HEK293 (cell line): ENCODE results near the gene NCOA7.

ENCODE experiments used
- CTCF ChIA-PET: fragments of 350-600 bp; formaldehyde crosslinking; extraction: SDS; loops from one replicate; lab custom pipeline; 2021; ENCODE audit warnings: antibody characterized with exemption; lab: Yijun Ruan, JAX
- POLR2A ChIA-PET: fragments of 300-600 bp; formaldehyde crosslinking; extraction: SDS; loops from one replicate; lab custom pipeline; 2020; ENCODE audit warnings: antibody characterized with exemption, inconsistent platforms; lab: Yijun Ruan, JAX
- H3K27ac ChIP-seq: fragments of 200-500 bp; sonication (Bioruptor generic); 2 replicates; pipeline ENCODE4 v1.5.1; 2014; ENCODE audit warnings: low read depth, low read length, control low read depth, inconsistent platforms; ENCODE audit errors: extremely low read depth
- H3K36me3 ChIP-seq, 2 experiments: fragments of 200-500 bp in 1 of 2; sonication (Bioruptor generic) in 1 of 2; 1 replicate in 1 of 2; 2 replicates in 1 of 2; pipeline ENCODE4 v1.5.1; 2014 to 2017; ENCODE audit warnings: inconsistent platforms in 2 of 2, low read length in 2 of 2; ENCODE audit not compliant: control insufficient read depth in 2 of 2, insufficient read depth in 1 of 2
- H3K4me1 ChIP-seq: fragments of 200-500 bp; sonication (Bioruptor generic); 2 replicates; pipeline ENCODE4 v1.5.1; 2014; ENCODE audit warnings: mild to moderate bottlenecking, low read length, inconsistent platforms; ENCODE audit not compliant: control insufficient read depth, insufficient read depth
- H3K4me3 ChIP-seq: 2 replicates; pipeline ENCODE4 v1.5.1; 2011; ENCODE audit warnings: low read depth, mild to moderate bottlenecking, control low read depth, low read length, moderate library complexity
- H3K9me3 ChIP-seq: fragments of 200-500 bp; sonication (Bioruptor generic); 2 replicates; pipeline ENCODE4 v1.5.1; 2014; ENCODE audit warnings: low read depth, low read length, inconsistent platforms; ENCODE audit not compliant: control insufficient read depth, insufficient read depth
- HOXD13 ChIP-seq: sonication (generic); formaldehyde crosslinking; IDR thresholded peaks from 2 replicates; pipeline ENCODE4 v1.8.0; 2022; ENCODE audit warnings: missing genetic modification reagents, borderline replicate concordance
- KLF1 ChIP-seq: fragments of 450-650 bp; formaldehyde crosslinking; IDR thresholded peaks from 2 replicates; pipeline ENCODE4 v1.5.1; 2016; ENCODE audit warnings: missing biosample characterization, missing genetic modification characterization
- KLF9 ChIP-seq: fragments of 450-650 bp; formaldehyde crosslinking; IDR thresholded peaks from 2 replicates; pipeline ENCODE4 v1.5.1; 2016; ENCODE audit warnings: missing biosample characterization, missing genetic modification characterization, low read depth
- MEIS1 ChIP-seq: sonication (generic); formaldehyde crosslinking; IDR thresholded peaks from 2 replicates; pipeline ENCODE4 v1.8.1; 2022; ENCODE audit warnings: missing genetic modification reagents, mild to moderate bottlenecking, borderline replicate concordance
- TRIM28 ChIP-seq: IDR thresholded peaks from 2 replicates; pipeline ENCODE4 v1.6.1; 2011; ENCODE audit warnings: low read length, control low read depth, borderline replicate concordance
- ZBTB48 ChIP-seq: fragments of 450-650 bp; formaldehyde crosslinking; IDR thresholded peaks from 2 replicates; pipeline ENCODE4 v1.5.1; 2016; ENCODE audit warnings: missing biosample characterization, missing genetic modification characterization
- ZNF394 ChIP-seq: fragments of 450-650 bp; formaldehyde crosslinking; IDR thresholded peaks from 2 replicates; pipeline ENCODE4 v1.5.1; 2016; ENCODE audit warnings: missing biosample characterization, missing genetic modification characterization, mild to moderate bottlenecking, moderate library complexity, borderline replicate concordance
- ZNF423 ChIP-seq: fragments of 450-650 bp; formaldehyde crosslinking; IDR thresholded peaks from 2 replicates; pipeline ENCODE4 v1.5.1; 2016; ENCODE audit warnings: missing biosample characterization, missing genetic modification characterization
- ZNF433 ChIP-seq: fragments of 450-650 bp; formaldehyde crosslinking; IDR thresholded peaks from 2 replicates; pipeline ENCODE4 v1.5.1; 2016; ENCODE audit warnings: missing biosample characterization, missing genetic modification characterization, low read depth
- ZNF791 ChIP-seq: fragments of 450-650 bp; formaldehyde crosslinking; IDR thresholded peaks from 2 replicates; pipeline ENCODE4 v1.5.1; 2016; ENCODE audit warnings: missing biosample characterization, missing genetic modification characterization
- TF ChIP-seq, protein P1 (sequence below): fragments of 450-650 bp; formaldehyde crosslinking; IDR thresholded peaks from 2 replicates; pipeline ENCODE4 v1.5.1; 2017; ENCODE audit warnings: missing biosample characterization, missing genetic modification characterization
- TF ChIP-seq, protein P2 (sequence below): fragments of 450-650 bp; formaldehyde crosslinking; IDR thresholded peaks from 2 replicates; pipeline ENCODE4 v1.5.1; 2016; ENCODE audit warnings: missing biosample characterization, missing genetic modification characterization, borderline replicate concordance
- TF ChIP-seq, protein P3 (sequence below): fragments of 450-650 bp; formaldehyde crosslinking; IDR thresholded peaks from 2 replicates; pipeline ENCODE4 v1.5.1; 2016; ENCODE audit warnings: missing biosample characterization, missing genetic modification characterization

The NCOA7 gene

DNA sequence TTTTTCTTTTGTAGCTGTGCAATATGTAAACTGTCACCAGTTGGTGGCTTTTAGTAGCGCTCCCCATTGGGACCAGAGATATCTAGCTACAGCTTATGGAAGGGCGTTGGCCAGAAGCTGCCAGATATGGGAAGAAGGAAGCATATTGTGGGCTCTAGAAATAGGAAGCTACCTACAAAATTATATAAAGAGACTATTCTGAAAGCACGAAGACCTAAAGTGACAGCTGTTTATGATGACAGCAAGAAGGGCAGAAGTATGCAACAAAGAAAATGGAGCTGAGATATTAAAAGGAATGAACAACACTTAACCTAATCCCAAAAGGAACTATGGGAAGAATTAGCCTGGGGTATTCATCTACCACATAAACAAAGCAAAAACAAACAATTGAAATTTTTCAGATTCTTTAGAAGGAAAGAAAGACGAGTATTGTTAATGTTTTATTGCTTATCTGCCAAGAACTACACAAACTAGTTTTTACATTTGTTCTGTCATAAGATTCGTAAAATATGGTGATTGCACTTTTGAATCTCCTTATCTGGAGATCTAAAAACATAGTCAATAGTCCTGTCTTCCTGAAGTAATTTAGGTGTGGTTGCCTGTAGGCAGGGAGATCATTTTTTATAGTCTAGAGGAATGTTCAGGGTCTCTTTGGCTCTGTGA, 81.6 kb downstream of the NCOA7 start:
- ChIA-PET CTCF (interaction anchor here (0.6 to 2.2 kb wide), 10 partner anchors 13 to 102 kb away, joined by 3 to 7 read pairs (median 4); partner anchors contain the start of gene HINT3), POLR2A (interaction anchor here (1.1 to 1.3 kb wide), 2 partner anchors 83 to 84 kb away, joined by 4 to 6 read pairs; partner anchors contain the start of gene HINT3)
- Histone ChIP-seq H3K27ac (no peak overlapping the region), H3K9me3 (no peaks in the 10 kb centered on the region), H3K4me1 (peaks cover 13% of the 10 kb centered on the region; the same call in 1 of the 2 replicates), H3K36me3 (peaks cover 0 to 14% of the 10 kb centered on the region in 2 experiments; a peak in 1 of 3 replicates), H3K4me3 (no peak overlapping the region)
- TF ChIP-seq, protein P1, sequence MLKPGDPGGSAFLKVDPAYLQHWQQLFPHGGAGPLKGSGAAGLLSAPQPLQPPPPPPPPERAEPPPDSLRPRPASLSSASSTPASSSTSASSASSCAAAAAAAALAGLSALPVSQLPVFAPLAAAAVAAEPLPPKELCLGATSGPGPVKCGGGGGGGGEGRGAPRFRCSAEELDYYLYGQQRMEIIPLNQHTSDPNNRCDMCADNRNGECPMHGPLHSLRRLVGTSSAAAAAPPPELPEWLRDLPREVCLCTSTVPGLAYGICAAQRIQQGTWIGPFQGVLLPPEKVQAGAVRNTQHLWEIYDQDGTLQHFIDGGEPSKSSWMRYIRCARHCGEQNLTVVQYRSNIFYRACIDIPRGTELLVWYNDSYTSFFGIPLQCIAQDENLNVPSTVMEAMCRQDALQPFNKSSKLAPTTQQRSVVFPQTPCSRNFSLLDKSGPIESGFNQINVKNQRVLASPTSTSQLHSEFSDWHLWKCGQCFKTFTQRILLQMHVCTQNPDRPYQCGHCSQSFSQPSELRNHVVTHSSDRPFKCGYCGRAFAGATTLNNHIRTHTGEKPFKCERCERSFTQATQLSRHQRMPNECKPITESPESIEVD (tag by site-specific recombination) = peak; percentile 62
- TF ChIP-seq ZNF433 (tag by site-specific recombination) = no peak
- peak; percentile 43; the same call in 1 of the 2 replicates for TF ChIP-seq HOXD13 (CRISPR knock-in tag)
- TF ChIP-seq MEIS1 = peak; percentile 68; the same call in 1 of the 2 replicates

DNA sequence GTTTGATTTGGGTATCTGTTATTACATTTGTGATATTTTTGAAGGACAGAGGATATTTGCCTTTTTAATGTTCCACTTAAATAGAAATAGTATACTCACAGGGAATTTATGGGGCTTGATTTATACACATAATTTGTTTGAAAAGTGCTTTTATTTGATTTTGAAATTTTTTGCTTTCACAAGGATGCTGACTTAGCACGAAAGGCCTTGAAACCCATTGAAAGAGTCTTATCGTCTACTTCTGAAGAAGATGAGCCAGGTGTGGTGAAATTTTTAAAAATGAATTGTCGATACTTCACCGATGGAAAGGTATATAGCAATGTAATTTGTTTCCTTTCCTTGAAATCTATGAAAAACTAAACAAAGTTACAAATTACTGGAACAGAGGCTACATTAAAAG, 91.5 kb downstream of the NCOA7 start:
- Histone ChIP-seq H3K9me3 (no peaks in the 10 kb centered on the region), H3K4me3 (no peak overlapping the region), H3K27ac (no peak overlapping the region), H3K4me1 (0 out of 2 replicates have a peak, but pooled peaks cover 4% of the 10 kb centered on the region), H3K36me3 (peaks cover 11 to 43% of the 10 kb centered on the region in 2 experiments)
- CTCF ChIA-PET = interaction anchor here (1.5 to 2.9 kb wide), 2 partner anchors 25 to 69 kb away, joined by 3 to 11 read pairs; no protein-coding TSS in a partner anchor
- no peak for TF ChIP-seq KLF1
- TF ChIP-seq KLF9 (tag by site-specific recombination) = no peak
- TF ChIP-seq ZBTB48 (tag by site-specific recombination) = no peak
- TF ChIP-seq ZNF423 = no peak
- TF ChIP-seq, protein P2, sequence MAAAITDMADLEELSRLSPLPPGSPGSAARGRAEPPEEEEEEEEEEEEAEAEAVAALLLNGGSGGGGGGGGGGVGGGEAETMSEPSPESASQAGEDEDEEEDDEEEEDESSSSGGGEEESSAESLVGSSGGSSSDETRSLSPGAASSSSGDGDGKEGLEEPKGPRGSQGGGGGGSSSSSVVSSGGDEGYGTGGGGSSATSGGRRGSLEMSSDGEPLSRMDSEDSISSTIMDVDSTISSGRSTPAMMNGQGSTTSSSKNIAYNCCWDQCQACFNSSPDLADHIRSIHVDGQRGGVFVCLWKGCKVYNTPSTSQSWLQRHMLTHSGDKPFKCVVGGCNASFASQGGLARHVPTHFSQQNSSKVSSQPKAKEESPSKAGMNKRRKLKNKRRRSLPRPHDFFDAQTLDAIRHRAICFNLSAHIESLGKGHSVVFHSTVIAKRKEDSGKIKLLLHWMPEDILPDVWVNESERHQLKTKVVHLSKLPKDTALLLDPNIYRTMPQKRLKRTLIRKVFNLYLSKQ (tag by site-specific recombination) = no peak
- TF ChIP-seq, protein P3, sequence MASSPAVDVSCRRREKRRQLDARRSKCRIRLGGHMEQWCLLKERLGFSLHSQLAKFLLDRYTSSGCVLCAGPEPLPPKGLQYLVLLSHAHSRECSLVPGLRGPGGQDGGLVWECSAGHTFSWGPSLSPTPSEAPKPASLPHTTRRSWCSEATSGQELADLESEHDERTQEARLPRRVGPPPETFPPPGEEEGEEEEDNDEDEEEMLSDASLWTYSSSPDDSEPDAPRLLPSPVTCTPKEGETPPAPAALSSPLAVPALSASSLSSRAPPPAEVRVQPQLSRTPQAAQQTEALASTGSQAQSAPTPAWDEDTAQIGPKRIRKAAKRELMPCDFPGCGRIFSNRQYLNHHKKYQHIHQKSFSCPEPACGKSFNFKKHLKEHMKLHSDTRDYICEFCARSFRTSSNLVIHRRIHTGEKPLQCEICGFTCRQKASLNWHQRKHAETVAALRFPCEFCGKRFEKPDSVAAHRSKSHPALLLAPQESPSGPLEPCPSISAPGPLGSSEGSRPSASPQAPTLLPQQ (tag by site-specific recombination) = no peak
- POLR2A ChIA-PET = no interaction called here

DNA sequence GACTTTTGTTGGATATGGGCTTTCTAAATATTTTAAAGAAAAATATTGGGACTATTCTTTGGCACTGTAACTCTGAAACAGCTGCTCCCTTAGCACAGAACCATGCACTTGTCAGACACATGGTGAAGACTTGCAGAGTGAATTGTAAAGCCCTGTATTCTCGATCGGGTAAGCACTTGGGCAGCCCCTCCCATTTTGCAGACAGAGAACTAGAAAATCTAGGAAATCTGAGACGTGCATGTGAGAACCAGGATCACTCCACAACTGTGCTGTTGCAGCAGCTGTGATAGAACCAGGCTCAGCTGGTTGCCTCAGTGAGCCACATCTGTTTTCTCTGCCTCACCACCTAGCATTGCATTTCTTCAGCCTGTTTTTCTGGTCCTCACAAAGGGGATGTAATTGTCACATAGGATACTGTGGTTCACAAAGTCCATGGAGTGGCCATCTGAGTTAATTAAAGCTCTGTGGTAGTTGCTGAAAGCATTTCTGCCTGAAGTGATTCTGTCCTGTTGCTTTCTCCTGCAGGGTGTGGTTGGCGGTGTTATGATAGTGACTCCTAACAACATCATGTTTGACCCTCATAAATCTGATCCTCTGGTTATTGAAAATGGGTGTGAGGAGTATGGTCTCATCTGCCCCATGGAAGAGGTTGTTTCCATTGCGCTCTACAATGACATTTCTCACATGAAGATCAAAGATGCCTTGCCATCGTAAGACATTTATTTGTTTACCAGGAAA, 94.0 kb downstream of the NCOA7 start:
- TF ChIP-seq TRIM28 (peak; percentile 74; the same call in 1 of the 2 replicates), ZNF791 (tag by site-specific recombination) (no peak), ZNF394 (tag by site-specific recombination) (no peak)
- TF ChIP-seq, all 188 proteins: peak for 1
- peaks cover 11 to 44% of the 10 kb centered on the region in 2 experiments for H3K36me3 ChIP-seq

More for the DNA sequence above, 94.0 kb downstream of the NCOA7 start:
- POLR2A ChIA-PET = interaction anchor here (1.1 kb wide), 1 partner anchor 95 kb away, joined by 4 read pairs; no protein-coding TSS in a partner anchor
- Histone ChIP-seq H3K9me3 (no peaks in the 10 kb centered on the region), H3K4me3 (no peak overlapping the region), H3K4me1 (0 out of 2 replicates have a peak, but pooled peaks cover 4% of the 10 kb centered on the region), H3K27ac (no peak overlapping the region)
- CTCF ChIA-PET = interaction anchor here (0.6 to 2.9 kb wide), 10 partner anchors 9 to 90 kb away, joined by 3 to 11 read pairs (median 5); no protein-coding TSS in a partner anchor
